Measurements from ENCODE around the gene TWIST2.

DNA sequence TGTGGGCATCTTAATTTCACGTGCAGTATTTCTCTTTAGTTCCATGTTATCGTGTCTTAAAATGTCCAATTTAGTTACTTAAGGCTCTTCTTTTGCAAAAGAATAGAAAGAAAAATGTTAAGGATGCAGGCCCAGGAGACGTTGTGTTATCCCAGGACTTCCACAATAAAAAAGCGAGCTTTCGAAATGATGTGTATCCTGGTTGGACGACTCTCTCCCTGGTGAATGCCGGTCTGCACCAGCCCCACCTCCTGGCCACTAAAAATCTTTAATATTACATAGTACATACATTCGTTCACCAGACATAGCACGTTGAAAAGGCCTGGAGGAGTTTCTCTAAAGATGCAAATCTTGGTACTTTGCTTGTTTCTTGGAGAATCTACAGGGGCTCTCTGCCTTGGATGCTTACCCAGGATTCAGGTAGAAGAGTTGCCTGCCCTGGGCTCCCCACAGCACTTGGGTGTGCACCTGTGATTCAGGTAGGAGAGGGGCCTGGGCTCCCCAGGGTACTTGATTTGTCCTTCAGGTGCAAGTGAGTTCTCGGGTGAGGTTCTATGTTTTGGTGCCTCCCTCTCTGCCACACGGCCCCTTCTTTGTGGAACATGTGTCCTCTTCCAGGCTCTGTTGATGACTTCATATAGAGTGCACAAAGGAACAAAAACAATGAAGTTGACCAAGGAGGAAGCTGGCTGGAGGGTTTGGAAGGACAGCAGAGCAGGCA, 26.6 kb downstream of the TWIST2 start:
- TF ChIP-seq POLR2AphosphoS5 (IDR thresholded peaks at IDR 0.05) (no peak), CTCF (IDR thresholded peaks at IDR 0.05) (no peak), POLR2A (IDR thresholded peaks at IDR 0.05) (no peak)

All from breast epithelium (tissue), 3 donors.